HL-60/S4 treated with retinoic acid at 250 ng/mL for 4 days and 3 days (cell line): ENCODE measurements around the gene RAP1A.
"Not testable (repeated sequence)": the region's sequence is repeated elsewhere in the genome, so short reads cannot be mapped to it uniquely, and the experiment has no call there.

Source experiments
- in situ Hi-C: fragments of 300-500 bp; cut with MboI; formaldehyde crosslinking; loops from 2 replicates; pipeline ENCODE4 v1.7.0; 2022; ENCODE audit warnings: low sequenced_read_pairs

Gene RAP1A

GRCh38 chr1:111734426-111734825 is 114.8 kb downstream of the RAP1A start:
- in situ Hi-C loops = no loop called here

GRCh38 chr1:111734856-111735255 is 115.3 kb downstream of the RAP1A start:
- in situ Hi-C loops = no loop called here

GRCh38 chr1:111735321-111735720 is 115.7 kb downstream of the RAP1A start:
- in situ Hi-C loops = no loop called here

- in situ Hi-C loops = no loop called here
These were observed 116.4 kb downstream of the RAP1A start for GRCh38 chr1:111735858-111736544.

- in situ Hi-C loops = no loop called here
These were observed 117.1 kb downstream of the RAP1A start for GRCh38 chr1:111736548-111737215.

GRCh38 chr1:111737216-111738132 is 117.9 kb downstream of the RAP1A start:
- in situ Hi-C loops = no loop called here

GRCh38 chr1:111738133-111738435 is 118.5 kb downstream of the RAP1A start:
- in situ Hi-C loops = no loop called here

- in situ Hi-C loops = no loop called here
These were observed 119.0 kb downstream of the RAP1A start for GRCh38 chr1:111738436-111739193.

- in situ Hi-C loops = no loop called here
These were observed 119.8 kb downstream of the RAP1A start, which contains the start of gene INKA2 for GRCh38 chr1:111739194-111739924. TSS of gene INKA2 (minus strand) at chr1:111739395. CDS start at chr1:111739242, 153 bp downstream.

- in situ Hi-C loops = no loop called here
These were observed 120.6 kb downstream of the RAP1A start for GRCh38 chr1:111739925-111740765.

GRCh38 chr1:111742292-111742691 is 122.7 kb downstream of the RAP1A start:
- in situ Hi-C loops = not testable (repeated sequence)

GRCh38 chr1:111742938-111743549 is 123.5 kb downstream of the RAP1A start:
- in situ Hi-C loops = no loop called here

GRCh38 chr1:111743679-111744101 is 124.1 kb downstream of the RAP1A start:
- in situ Hi-C loops = no loop called here

- in situ Hi-C loops = no loop called here
These were observed 126.4 kb downstream of the RAP1A start for GRCh38 chr1:111745675-111746613.

GRCh38 chr1:111746614-111746999 is 127.0 kb downstream of the RAP1A start:
- in situ Hi-C loops = no loop called here

- in situ Hi-C loops = no loop called here
These were observed 127.7 kb downstream of the RAP1A start for GRCh38 chr1:111747282-111747734.

- in situ Hi-C loops = no loop called here
These were observed 128.4 kb downstream of the RAP1A start for GRCh38 chr1:111747947-111748346.

- in situ Hi-C loops = loop anchor here (10.0 kb wide), 1 partner anchor 265 kb away; no protein-coding TSS in a partner anchor
These were observed 130.0 kb downstream of the RAP1A start for GRCh38 chr1:111749628-111750027.
